Liver (tissue), 3 donors: ENCODE data around the gene MCF2L2.

ENCODE experiments used
- EGR1 ChIP-seq, 2 donors: IDR thresholded peaks; 2 replicates each; pipeline ENCODE4 v1.6.1; 2016 to 2018; ENCODE audit warnings: antibody characterized with exemption in 2 of 2, low read depth in 2 of 2
- FOXA1 ChIP-seq: IDR thresholded peaks from 2 replicates; pipeline ENCODE4 v1.6.1; 2016; ENCODE audit warnings: antibody characterized with exemption
- RAD21 ChIP-seq, 2 donors: IDR thresholded peaks; 2 replicates each; pipeline ENCODE4 v1.6.1; 2016; ENCODE audit warnings: antibody characterized with exemption in 2 of 2, mild to moderate bottlenecking in 2 of 2
- SP1 ChIP-seq: IDR thresholded peaks from 2 replicates; pipeline ENCODE4 v1.6.1; 2018; ENCODE audit warnings: antibody characterized with exemption, mild to moderate bottlenecking
- TAF1 ChIP-seq: conservative IDR thresholded peaks from 2 replicates; pipeline ENCODE4 v1.6.1; 2016; ENCODE audit warnings: antibody characterized with exemption, mild to moderate bottlenecking
- TF ChIP-seq, protein P1 (sequence below): fragments of 150-350 bp; IDR thresholded peaks from 2 replicates; pipeline ENCODE4 v1.5.1; 2017; ENCODE audit warnings: improper control_type of control experiment, low read depth, low read length; ENCODE audit not compliant: missing input control
- TF ChIP-seq, protein P2 (sequence below): IDR thresholded peaks from 2 replicates; pipeline ENCODE4 v1.6.1; 2016; ENCODE audit warnings: antibody characterized with exemption
- TF ChIP-seq, protein P3 (sequence below): IDR thresholded peaks from 2 replicates; pipeline ENCODE4 v1.6.1; 2016; ENCODE audit warnings: antibody characterized with exemption, mild to moderate bottlenecking
- TF ChIP-seq, protein P4 (sequence below): IDR thresholded peaks from 2 replicates; pipeline ENCODE4 v1.6.1; 2016; ENCODE audit warnings: antibody characterized with exemption
- donor health status: healthy.
- donor health status: healthy.

DNA sequence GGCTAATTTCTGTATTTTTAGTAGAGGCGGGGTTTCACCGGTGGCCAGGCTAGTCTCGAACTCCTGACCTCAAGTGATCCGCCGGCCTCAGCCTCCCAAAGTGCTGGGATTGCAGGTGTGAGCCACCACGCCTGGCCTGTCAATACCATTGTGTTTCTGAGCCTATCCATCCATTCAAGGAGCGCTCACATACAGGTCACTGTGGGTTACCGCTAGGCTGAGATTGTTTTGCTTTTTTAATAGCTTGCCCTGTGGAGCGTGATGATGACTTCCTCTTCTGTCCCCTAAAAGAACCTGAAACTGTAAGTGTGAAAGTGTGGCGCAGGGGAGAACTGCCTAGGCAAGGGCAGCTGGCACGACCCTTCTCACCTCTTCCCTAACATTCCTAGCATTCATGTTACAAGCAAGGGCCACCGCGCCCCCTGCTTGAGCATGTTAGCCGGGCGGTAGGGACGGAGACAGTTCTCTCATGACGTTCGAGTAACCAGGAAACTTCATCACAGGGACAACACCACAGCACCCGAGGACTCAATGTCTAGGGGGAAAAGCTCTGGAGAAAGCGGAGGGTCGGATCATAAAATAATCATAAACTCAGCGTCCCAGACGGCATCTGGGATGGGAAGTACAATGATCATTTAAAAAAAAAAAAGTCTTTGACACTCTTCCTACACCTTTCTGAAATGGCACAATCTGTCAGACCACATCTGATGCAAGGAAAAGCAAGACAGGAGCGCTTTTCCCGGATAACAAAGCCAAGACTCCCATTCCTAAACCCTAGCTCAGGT, 266.7 kb downstream of the MCF2L2 start:
- TF ChIP-seq SP1 = no peak
- TF ChIP-seq, protein P1, sequence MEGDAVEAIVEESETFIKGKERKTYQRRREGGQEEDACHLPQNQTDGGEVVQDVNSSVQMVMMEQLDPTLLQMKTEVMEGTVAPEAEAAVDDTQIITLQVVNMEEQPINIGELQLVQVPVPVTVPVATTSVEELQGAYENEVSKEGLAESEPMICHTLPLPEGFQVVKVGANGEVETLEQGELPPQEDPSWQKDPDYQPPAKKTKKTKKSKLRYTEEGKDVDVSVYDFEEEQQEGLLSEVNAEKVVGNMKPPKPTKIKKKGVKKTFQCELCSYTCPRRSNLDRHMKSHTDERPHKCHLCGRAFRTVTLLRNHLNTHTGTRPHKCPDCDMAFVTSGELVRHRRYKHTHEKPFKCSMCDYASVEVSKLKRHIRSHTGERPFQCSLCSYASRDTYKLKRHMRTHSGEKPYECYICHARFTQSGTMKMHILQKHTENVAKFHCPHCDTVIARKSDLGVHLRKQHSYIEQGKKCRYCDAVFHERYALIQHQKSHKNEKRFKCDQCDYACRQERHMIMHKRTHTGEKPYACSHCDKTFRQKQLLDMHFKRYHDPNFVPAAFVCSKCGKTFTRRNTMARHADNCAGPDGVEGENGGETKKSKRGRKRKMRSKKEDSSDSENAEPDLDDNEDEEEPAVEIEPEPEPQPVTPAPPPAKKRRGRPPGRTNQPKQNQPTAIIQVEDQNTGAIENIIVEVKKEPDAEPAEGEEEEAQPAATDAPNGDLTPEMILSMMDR = no peak
- no peak for TF ChIP-seq FOXA1
- TF ChIP-seq TAF1 = no peak
- TF ChIP-seq, protein P2, sequence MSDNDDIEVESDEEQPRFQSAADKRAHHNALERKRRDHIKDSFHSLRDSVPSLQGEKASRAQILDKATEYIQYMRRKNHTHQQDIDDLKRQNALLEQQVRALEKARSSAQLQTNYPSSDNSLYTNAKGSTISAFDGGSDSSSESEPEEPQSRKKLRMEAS = no peak
- TF ChIP-seq EGR1 (IDR thresholded peaks at IDR 0.05; ENCODE audit: low read depth in 2 of 2) = no peak
- TF ChIP-seq, protein P3, sequence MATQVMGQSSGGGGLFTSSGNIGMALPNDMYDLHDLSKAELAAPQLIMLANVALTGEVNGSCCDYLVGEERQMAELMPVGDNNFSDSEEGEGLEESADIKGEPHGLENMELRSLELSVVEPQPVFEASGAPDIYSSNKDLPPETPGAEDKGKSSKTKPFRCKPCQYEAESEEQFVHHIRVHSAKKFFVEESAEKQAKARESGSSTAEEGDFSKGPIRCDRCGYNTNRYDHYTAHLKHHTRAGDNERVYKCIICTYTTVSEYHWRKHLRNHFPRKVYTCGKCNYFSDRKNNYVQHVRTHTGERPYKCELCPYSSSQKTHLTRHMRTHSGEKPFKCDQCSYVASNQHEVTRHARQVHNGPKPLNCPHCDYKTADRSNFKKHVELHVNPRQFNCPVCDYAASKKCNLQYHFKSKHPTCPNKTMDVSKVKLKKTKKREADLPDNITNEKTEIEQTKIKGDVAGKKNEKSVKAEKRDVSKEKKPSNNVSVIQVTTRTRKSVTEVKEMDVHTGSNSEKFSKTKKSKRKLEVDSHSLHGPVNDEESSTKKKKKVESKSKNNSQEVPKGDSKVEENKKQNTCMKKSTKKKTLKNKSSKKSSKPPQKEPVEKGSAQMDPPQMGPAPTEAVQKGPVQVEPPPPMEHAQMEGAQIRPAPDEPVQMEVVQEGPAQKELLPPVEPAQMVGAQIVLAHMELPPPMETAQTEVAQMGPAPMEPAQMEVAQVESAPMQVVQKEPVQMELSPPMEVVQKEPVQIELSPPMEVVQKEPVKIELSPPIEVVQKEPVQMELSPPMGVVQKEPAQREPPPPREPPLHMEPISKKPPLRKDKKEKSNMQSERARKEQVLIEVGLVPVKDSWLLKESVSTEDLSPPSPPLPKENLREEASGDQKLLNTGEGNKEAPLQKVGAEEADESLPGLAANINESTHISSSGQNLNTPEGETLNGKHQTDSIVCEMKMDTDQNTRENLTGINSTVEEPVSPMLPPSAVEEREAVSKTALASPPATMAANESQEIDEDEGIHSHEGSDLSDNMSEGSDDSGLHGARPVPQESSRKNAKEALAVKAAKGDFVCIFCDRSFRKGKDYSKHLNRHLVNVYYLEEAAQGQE = no peak
- TF ChIP-seq RAD21 (IDR thresholded peaks at IDR 0.05) = no peak
- TF ChIP-seq, protein P4, sequence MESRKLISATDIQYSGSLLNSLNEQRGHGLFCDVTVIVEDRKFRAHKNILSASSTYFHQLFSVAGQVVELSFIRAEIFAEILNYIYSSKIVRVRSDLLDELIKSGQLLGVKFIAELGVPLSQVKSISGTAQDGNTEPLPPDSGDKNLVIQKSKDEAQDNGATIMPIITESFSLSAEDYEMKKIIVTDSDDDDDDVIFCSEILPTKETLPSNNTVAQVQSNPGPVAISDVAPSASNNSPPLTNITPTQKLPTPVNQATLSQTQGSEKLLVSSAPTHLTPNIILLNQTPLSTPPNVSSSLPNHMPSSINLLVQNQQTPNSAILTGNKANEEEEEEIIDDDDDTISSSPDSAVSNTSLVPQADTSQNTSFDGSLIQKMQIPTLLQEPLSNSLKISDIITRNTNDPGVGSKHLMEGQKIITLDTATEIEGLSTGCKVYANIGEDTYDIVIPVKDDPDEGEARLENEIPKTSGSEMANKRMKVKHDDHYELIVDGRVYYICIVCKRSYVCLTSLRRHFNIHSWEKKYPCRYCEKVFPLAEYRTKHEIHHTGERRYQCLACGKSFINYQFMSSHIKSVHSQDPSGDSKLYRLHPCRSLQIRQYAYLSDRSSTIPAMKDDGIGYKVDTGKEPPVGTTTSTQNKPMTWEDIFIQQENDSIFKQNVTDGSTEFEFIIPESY = no peak
